IMR-90 (cell line): Measurements from ENCODE around the gene PDE11A.

ENCODE experiments used
- BHLHE40 ChIP-seq: fragments of 150-350 bp; IDR thresholded peaks from 2 replicates; pipeline ENCODE4 v1.6.1; 2016; ENCODE audit warnings: mild to moderate bottlenecking, low read depth, low read length
- CEBPB ChIP-seq: IDR thresholded peaks from 2 replicates; pipeline ENCODE4 v1.6.1; 2012; ENCODE audit warnings: low read depth, low read length, improper control_type of control experiment
- CHD1 ChIP-seq: IDR thresholded peaks from 2 replicates; pipeline ENCODE4 v1.6.1; 2012; ENCODE audit warnings: low read depth, low read length, improper control_type of control experiment
- CTCF ChIP-seq: conservative IDR thresholded peaks from 2 replicates; pipeline ENCODE4 v1.5.1; 2012; ENCODE audit warnings: mild to moderate bottlenecking, low read depth, low read length, improper control_type of control experiment
- ELK1 ChIP-seq: fragments of 150-350 bp; IDR thresholded peaks from 2 replicates; pipeline ENCODE4 v1.6.1; 2016; ENCODE audit warnings: low read depth, mild to moderate bottlenecking, low read length, moderate library complexity, borderline replicate concordance
- FOS ChIP-seq: fragments of 150-350 bp; IDR thresholded peaks from 2 replicates; pipeline ENCODE4 v1.6.1; 2016; ENCODE audit warnings: low read depth, low read length
- MAFK ChIP-seq: IDR thresholded peaks from 2 replicates; pipeline ENCODE4 v1.6.1; 2012; ENCODE audit warnings: low read depth, low read length, improper control_type of control experiment
- MAZ ChIP-seq: IDR thresholded peaks from 2 replicates; pipeline ENCODE4 v1.6.1; 2012; ENCODE audit warnings: low read depth, mild to moderate bottlenecking, low read length, improper control_type of control experiment, moderate library complexity, borderline replicate concordance
- MXI1 ChIP-seq: IDR thresholded peaks from 2 replicates; pipeline ENCODE4 v1.6.1; 2012; ENCODE audit warnings: low read depth, mild to moderate bottlenecking, low read length, moderate library complexity, borderline replicate concordance
- POLR2A ChIP-seq: IDR thresholded peaks from 2 replicates; pipeline ENCODE4 v1.6.1; 2012; ENCODE audit warnings: mild to moderate bottlenecking, low read depth, low read length
- RAD21 ChIP-seq: IDR thresholded peaks from 2 replicates; pipeline ENCODE4 v1.6.1; 2012; ENCODE audit warnings: low read length, improper control_type of control experiment
- RCOR1 ChIP-seq: IDR thresholded peaks from 2 replicates; pipeline ENCODE4 v1.6.1; 2012; ENCODE audit warnings: mild to moderate bottlenecking, low read length, improper control_type of control experiment; ENCODE audit not compliant: insufficient replicate concordance
- SMC3 ChIP-seq: fragments of 150-350 bp; IDR thresholded peaks from 2 replicates; pipeline ENCODE4 v1.6.1; 2016; ENCODE audit warnings: low read depth, mild to moderate bottlenecking, antibody characterized with exemption, low read length, moderate library complexity
- USF2 ChIP-seq: fragments of 150-350 bp; IDR thresholded peaks from 2 replicates; pipeline ENCODE4 v1.6.1; 2017; ENCODE audit warnings: mild to moderate bottlenecking, antibody characterized with exemption, low read length, low read depth

- no peak for TF ChIP-seq SMC3
- TF ChIP-seq BHLHE40: no peak
- TF ChIP-seq CTCF: no peak
- TF ChIP-seq RCOR1: no peak
- no peak for TF ChIP-seq MAFK
- TF ChIP-seq RAD21: no peak
- TF ChIP-seq POLR2A: no peak
- TF ChIP-seq CEBPB: no peak
- no peak for TF ChIP-seq MXI1
- no peak for TF ChIP-seq FOS
- no peak for TF ChIP-seq USF2
- no peak for TF ChIP-seq ELK1
- TF ChIP-seq MAZ: no peak
- TF ChIP-seq CHD1: no peak
These were observed 356.8 kb downstream of the PDE11A start for GRCh38 chr2:177715771-177716170.
